GM18505 (cell line): ENCODE measurements around the gene SMPX.
A peak's percentile ranks its signal among the peaks of the same experiment; 100 is the strongest.
"Not testable (repeated sequence)": the region's sequence is repeated elsewhere in the genome, so short reads cannot be mapped to it uniquely, and the experiment has no call there.

ENCODE experiments used
- ATAC-seq: cut with Tn5 transposase; IDR thresholded peaks from one replicate; pipeline ENCODE4 v1.9.1; 2021; ENCODE audit not compliant: unreplicated experiment
- POLR2A ChIP-seq: IDR thresholded peaks from 4 replicates; pipeline ENCODE4 v1.6.1; 2011; ENCODE audit warnings: borderline replicate concordance; ENCODE audit not compliant: insufficient read depth, insufficient read length; ENCODE audit errors: extremely low read depth

SMPX gene

GRCh38 chrX:21757960-21758359 lies at the start of gene SMPX:
Gene SMPX (minus strand): TSS chrX:21758116. CDS start chrX:21754290, 3,826 bp downstream.
- no peak for ATAC-seq
- TF ChIP-seq POLR2A = no peak

- no peak for TF ChIP-seq POLR2A
Measured at GRCh38 chrX:21806691-21807090, 48.8 kb upstream of the SMPX start.

DNA sequence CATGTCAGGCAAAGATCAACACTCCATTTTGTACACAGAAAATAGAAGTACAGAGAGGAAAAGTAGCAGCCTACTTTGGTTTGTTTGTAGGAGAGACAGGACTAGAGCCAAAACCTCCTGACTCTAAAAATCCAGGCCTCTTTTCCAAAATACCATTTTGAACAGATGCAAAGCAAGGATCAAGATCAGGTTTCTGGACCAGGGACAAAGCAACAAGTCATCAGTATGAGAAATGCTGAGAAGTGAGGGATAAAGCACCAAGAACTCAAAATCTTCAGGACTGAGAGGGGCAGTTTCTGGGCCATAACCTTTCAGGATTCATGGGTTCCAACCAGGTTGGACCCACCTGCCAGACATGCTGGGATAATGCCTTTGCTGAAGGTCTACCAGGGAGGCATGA lies 44.9 kb upstream of the SMPX start:
- no peak for ATAC-seq
- no peak for TF ChIP-seq POLR2A

More at GRCh38 chrX:21806691-21807090, 48.8 kb upstream of the SMPX start:
- no peak for ATAC-seq

- no peak for ATAC-seq
Measured at GRCh38 chrX:21802054-21802670, 44.2 kb upstream of the SMPX start.

GRCh38 chrX:21800344-21800770 lies 42.4 kb upstream of the SMPX start:
- no peak for ATAC-seq
- no peak for TF ChIP-seq POLR2A

More at GRCh38 chrX:21802054-21802670, 44.2 kb upstream of the SMPX start:
- TF ChIP-seq POLR2A = no peak

DNA sequence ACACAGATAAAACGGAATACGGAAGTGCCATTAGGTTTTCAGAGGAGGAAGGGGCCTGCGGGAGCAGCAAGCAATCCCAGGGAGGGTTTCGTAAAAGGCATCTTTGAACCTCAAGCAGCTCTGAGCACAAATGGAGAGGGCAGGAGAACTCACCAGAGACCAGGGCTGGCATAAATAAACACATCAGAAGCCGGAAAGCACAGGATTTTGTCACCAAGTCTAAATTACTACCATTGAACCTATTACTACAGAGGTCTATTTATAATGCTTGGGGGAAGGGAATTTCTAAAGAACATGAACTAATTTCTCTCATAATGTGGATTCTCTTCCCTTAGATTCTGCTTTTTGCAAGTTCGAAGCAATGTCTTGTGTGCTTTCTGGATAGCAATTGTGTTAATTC lies 41.9 kb upstream of the SMPX start:
- TF ChIP-seq POLR2A = no peak
- ATAC-seq = no peak

GRCh38 chrX:21798677-21799219 lies 40.8 kb upstream of the SMPX start:
- TF ChIP-seq POLR2A = no peak
- no peak for ATAC-seq

DNA sequence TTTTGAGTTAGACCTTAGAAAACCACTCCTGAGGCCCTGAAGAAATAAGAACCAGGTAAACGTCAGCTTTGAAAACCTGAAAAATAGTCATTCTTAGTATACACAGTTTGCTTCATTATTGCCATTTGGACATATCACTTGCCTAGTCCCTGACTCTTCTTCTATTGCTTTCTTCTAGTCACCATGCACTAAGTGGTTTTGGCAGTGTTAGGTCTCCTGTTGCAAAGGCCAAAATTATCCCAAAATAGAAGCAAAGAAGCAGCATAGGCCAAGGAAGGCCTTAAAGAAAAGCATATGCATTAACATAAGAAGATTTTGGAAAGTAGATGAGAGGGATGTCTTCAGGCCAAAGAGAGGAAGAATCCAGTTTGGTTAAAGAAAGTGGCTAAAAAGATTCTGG lies 24.1 kb upstream of the SMPX start:
- ATAC-seq = no peak
- no peak for TF ChIP-seq POLR2A

DNA sequence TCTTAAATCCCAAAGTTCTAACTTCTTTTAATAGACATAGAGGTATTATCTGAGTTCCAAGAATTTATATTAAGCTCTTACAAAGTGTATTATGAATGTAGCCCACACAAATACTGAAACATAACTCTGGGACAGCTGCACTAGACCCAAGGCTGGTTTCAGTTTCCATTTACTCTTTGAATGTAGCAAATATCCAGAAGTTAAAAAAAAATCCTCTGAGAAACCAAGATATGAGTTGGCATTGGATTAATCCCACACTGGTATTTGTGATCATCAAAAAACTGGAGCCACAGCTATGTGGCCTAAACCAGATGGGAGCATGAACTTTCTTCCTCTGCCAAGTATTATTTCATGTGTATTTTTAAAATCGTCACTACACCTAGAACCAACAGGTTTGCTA lies 23.6 kb upstream of the SMPX start:
- peak; percentile 54 for ATAC-seq
- no peak for TF ChIP-seq POLR2A

GRCh38 chrX:21779095-21779494 lies 21.2 kb upstream of the SMPX start:
- ATAC-seq = no peak
- no peak for TF ChIP-seq POLR2A

- no peak for ATAC-seq
- no peak for TF ChIP-seq POLR2A
Measured at GRCh38 chrX:21778236-21778635, 20.3 kb upstream of the SMPX start.

GRCh38 chrX:21775128-21775527 lies 17.2 kb upstream of the SMPX start:
- ATAC-seq = not testable (repeated sequence)

DNA sequence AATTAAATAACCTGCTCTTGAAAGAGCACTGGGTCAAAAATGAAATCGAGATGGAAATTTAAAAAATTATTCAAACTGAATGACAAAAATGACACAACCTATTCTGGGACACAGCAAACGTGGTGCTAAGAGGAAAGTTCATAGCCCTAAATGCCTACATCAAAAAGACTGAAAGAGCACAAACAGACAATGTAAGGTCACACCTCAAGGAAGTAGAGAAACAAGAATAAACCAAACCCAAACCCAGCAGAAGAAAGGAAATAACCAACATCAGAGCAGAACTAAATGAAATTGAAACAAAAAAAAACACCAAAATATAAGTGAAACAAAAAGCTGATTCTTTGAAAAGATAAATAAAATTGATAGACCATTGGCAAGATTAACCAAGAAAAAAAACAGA lies 15.1 kb upstream of the SMPX start:
- not testable (repeated sequence) for ATAC-seq

DNA sequence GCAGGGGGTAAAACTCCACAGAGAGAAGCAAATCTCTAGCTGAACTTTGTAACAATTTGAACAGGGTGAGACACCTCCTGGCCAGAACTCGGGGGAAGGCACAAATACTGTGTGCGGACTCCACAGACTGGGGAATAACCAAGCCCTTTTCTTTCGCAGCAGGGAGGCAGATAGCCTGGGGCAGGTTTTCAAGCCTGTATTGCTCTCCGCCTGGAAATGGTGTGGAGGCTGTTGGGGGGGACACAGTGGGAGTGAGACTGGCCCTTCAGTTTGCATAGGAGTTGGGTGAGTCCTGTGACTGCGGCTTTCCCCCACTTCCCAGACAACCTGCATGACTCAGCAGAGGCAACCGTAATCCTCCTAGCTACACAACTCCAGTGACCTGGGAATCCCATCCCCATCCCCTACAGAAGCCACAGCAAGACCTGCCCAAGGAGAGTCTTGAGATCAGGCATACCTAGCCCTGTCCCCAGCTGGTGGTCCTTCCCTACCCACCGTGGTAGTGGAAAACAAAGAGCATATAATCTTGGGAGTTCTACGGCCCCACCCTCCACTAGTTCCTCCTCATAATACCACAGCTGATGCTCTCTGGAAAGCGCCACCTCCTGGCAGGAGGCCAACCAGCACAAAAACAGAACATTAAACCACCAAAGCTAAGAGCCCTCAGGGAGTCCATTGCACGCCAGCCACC lies 12.9 kb upstream of the SMPX start:
- TF ChIP-seq POLR2A = no peak

More for the DNA sequence above, 12.9 kb upstream of the SMPX start:
- ATAC-seq = no peak
